ENCODE measurements around the gene MAP7.

MAP7 gene

GRCh38 chr6:136532030-136532429, 18.2 kb downstream of the MAP7 start:
- DNase-seq (ENCODE audit: low spot score): peak; percentile 66

GRCh38 chr6:136529710-136530109, 20.5 kb downstream of the MAP7 start:
- DNase-seq (ENCODE audit: low spot score): no peak

- DNase-seq (ENCODE audit: low spot score): no peak
These were observed 21.7 kb downstream of the MAP7 start for GRCh38 chr6:136528477-136528876.

- no peak for DNase-seq (ENCODE audit: low spot score)
These were observed 22.4 kb downstream of the MAP7 start for GRCh38 chr6:136527831-136528230.

DNA sequence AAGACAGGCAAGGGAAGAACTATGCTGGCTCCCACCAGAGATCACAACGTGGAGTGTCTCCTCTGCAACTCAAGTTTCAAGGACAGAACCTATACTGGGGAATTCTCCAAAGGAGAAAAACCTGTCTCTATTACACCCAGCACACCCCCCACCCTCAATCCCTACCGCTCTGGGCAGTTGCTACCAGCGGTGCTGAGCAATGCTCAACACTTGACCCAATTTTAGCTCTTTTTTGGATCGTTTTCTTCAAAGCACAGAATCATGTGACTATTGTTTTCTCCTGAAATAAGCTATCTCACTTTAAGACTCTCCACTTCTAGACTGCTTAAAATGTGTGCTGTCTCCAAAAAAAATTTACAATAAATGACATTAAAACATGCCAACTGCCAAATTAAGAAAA, 23.3 kb downstream of the MAP7 start:
- DNase-seq (ENCODE audit: low spot score): no peak

- DNase-seq (ENCODE audit: low spot score): peak; percentile 94
These were observed 23.9 kb downstream of the MAP7 start for GRCh38 chr6:136526196-136526930.

DNA sequence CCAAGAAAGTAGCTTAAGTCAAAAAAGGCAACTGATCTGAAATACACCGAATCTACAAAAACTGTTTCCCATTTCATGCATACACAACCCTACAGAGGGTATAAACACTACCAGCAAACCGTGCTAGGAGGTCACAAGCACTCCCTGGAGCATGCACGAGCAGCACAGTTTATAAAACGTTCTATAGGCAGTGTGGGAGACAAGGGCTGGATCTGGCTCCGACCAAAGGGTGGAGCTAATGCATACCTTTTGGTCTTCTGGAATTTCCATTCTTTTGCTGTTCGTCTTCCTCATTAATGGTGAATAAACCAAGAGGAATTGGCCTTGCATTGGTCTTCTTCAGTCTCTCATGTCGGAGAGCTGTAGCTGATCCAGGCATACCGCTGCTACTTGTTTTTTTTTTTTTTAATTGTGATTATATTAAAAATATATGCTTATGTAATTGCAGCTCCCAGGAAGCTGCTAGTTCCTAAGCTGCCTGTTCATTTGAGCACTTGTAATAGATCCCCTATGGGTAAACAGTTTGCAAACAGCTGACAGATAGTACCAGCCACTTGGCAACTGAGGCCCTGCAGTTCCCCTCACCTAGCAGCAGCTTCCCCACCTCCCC, 24.5 kb downstream of the MAP7 start:
- peak; percentile 62 for DNase-seq (ENCODE audit: low spot score)

DNA sequence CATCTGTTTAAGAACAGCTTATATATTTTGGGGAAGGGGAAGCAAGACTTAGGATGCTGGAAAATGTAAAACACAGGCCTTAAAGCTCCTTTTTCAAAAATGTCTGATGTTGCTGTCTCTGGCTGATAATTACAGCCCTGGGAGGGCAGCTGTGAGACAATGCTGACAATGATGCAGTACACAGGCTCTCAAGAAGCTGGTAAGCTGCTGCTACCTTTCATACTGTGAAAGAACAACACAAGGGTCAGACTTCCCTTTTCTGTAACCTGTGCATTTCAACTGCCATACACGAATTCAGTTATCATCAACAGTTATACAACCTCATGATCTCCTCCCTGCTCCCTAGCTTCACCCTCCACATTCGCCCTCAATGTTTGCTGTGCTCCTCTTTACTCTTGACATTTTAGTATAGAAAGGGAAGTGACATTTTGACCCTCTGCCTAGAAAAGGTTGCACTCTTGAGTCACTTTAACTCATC, 25.2 kb downstream of the MAP7 start:
- peak; percentile 79 for DNase-seq (ENCODE audit: low spot score)

DNA sequence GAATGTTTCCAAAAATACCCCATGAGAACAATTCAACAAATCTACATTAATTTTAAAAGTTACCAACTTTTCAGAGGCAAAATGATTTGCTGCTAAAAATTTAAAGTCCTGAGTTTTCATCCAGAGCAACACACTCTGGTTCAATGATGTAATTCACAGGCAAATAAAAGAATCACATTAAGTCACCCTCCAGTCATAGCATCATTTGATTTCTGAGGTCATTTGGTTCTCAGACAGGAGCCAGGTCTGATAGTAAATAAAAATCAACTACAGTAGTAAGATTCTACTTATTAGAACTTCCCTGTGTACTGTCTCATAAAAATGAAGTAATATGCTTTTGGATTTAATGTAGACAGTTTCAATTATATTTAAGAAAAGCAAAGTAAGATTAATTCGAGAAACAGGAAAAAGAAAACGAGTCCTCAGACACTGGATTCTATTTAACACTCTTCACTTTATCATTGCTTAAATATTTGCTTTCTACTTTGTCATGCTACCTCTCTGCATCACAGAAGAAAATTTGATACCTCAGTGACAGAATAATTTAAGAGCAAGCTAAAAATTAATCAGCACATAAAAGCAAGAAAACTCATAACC, 25.8 kb downstream of the MAP7 start:
- DNase-seq (ENCODE audit: low spot score): no peak

DNA sequence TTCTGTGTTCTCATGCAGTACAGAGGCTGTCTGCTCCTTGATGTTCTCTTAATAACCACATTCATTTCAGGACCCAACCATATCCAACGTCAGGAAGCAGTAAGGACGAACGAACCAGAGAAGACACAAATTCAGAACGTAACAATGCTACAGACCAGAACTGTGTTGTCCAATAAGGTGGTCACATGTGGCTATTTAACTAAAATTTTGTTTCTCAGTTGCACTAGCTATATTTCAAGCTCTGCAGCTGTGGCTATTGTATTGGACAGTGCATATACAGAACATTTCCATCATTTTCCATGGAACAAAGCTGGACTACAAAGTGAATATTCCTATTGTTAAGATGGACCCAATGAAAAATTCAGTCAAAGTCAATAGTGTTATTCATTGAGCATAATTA, 27.0 kb downstream of the MAP7 start:
- DNase-seq (ENCODE audit: low spot score): peak; percentile 45

DNA sequence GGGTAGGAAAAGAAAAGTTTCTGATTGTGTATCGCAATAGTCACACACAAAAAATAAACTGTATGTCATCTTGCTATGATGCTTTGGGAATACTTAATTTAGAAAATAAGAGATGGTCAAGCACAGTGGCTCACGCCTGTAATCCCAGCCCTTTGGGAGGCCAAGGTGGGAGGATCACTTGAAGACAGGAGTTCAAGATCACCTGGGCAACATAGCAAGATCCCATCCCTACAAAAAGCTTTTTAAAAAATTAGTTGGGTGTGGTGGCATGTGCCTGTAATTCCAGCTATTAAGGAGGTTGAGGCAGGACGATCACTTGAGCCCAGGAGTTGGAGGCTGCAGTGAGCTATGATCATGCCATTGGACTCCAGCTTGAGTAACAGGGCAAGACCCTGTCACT, 27.6 kb downstream of the MAP7 start:
- DNase-seq (ENCODE audit: low spot score): no peak

DNA sequence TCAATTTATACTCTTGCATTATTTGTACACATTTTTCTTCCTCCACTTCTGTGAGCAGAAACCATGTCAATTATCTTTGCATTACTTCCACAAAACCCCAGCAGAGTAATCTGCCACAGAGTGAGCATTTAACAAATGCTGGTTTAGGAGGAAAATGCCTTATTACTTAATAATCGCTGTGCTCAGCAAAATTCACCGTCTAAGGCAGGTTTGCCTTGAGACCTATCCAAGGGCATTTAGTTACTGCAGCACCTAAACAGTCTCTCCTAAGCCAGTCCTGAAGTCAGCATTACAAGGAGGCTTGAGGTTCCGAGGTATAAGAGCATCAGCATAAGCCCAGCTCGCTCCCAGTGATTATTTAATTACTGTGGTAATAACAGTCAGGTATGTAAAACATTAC, 28.3 kb downstream of the MAP7 start:
- DNase-seq (ENCODE audit: low spot score): no peak

- no peak for DNase-seq (ENCODE audit: low spot score)
These were observed 28.8 kb downstream of the MAP7 start for GRCh38 chr6:136521427-136521826.

DNA sequence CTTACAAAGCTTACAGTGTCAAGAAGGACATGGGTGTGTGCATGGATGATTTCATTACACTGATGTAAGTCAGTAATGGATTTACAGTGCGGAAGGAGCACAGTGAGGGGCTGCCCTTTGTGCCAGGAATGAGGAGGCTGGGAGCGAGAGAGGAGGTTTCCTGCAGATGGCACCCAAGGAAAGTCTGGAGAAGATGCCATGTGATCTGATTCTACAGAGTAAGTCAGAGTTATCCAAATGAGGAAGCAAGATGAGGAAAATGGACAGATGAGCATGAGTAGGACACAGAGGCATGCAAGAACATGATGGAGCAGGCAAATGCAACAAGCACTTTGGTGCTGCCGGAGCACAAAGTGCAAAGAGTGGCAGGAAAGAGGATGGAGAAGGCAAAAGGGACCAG, 29.7 kb downstream of the MAP7 start:
- no peak for DNase-seq (ENCODE audit: low spot score)

- DNase-seq (ENCODE audit: low spot score): no peak
These were observed 32.6 kb downstream of the MAP7 start for GRCh38 chr6:136517582-136517981.

- DNase-seq (ENCODE audit: low spot score): no peak
These were observed 33.2 kb downstream of the MAP7 start for GRCh38 chr6:136517002-136517401.

DNA sequence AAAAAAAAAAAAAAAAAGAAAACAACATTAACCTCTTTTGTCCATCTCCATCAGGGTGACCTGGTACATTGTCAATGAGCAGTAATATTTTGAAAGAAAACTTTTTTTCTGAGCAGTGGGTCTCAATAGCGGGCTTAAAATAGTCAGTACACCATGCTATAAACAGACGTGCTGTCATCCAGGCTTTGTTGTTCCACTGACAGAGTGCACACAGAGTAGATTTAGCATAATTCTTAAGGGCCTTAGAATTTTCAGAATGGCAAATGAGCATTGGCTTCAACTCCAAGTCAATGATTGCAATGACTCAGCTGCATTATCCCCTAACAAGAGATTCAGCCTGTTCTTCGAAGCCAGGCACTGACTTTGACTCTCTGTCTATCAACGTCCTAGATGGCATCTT, 35.6 kb downstream of the MAP7 start:
- DNase-seq (ENCODE audit: low spot score): no peak

DNA sequence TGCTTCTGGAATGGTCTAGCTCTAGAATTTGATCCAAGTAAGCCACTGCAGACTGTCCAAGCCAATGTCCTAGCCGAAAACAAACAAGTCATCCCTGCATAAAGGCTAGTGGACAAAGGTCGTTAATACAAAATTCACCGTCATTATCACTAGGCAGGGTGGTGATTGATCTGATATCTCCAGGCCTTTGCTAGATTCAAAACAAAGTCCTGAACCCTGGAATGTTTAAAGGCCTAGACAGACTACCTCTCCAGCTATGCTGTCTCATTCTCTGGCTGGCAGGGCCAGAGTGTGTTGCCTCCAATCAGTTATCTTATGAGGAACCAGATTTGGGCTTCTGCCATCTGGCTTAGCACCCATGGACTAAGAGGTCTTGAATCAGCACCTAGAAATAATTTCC, 38.3 kb downstream of the MAP7 start:
- DNase-seq (ENCODE audit: low spot score): no peak

GRCh38 chr6:136511397-136511796, 38.8 kb downstream of the MAP7 start:
- DNase-seq (ENCODE audit: low spot score): no peak

DNA sequence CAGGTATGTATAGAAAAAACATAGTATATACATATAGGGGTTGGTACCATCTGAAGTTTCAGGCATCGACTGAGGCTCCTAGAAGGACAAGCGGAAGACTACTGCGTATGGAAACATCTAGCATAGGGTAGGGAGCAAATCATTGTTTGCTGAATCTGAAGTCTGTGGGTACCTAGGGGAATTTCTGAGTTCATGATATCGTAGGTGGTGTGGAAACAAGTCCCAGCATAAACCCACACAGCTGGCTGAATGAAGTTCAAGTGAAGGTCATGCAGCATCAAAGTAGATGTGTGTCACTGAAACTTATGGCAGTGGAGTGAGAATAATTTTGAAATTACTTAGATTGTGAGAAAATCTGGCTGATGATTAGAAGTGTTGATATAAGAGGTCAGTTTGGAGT, 39.4 kb downstream of the MAP7 start:
- no peak for DNase-seq (ENCODE audit: low spot score)

GRCh38 chr6:136510299-136510698, 39.9 kb downstream of the MAP7 start:
- no peak for DNase-seq (ENCODE audit: low spot score)

GRCh38 chr6:136508725-136509392, 41.4 kb downstream of the MAP7 start:
- no peak for DNase-seq (ENCODE audit: low spot score)

Data from Ammon's horn (tissue), 1 donor.